Keratinocyte (primary cell): Measurements from ENCODE around the gene SLC29A2. TPM values are rescaled to one million over a fixed set of nuclear protein-coding genes. Genes with fewer than 3 reads are reported as not detected.
A peak's percentile ranks its signal among the peaks of the same experiment; 100 is the strongest.

ENCODE experiments used
- DNase-seq: peaks from one replicate; pipeline ENCODE4 v3.0.0-alpha.2; 2011; ENCODE audit warnings: low read depth, missing footprints, low spot score
- FAIRE-seq: peaks from 2 replicates; lab custom pipeline; 2011; peaks lifted over from hg19 to GRCh38; lab: Jason Lieb, UNC
- H2AFZ ChIP-seq: 2 replicates; pipeline ENCODE4 v1.6.0; 2012; ENCODE audit warnings: low read length, control low read depth, inconsistent platforms; ENCODE audit not compliant: control insufficient read depth
- H3K27ac ChIP-seq: 2 replicates; pipeline ENCODE4 v1.5.1; 2011; ENCODE audit warnings: low read length; ENCODE audit not compliant: control insufficient read depth, insufficient read depth
- H3K27me3 ChIP-seq: 3 replicates; pipeline ENCODE4 v1.6.0; 2011; ENCODE audit warnings: low read length; ENCODE audit not compliant: control insufficient read depth, insufficient read depth; ENCODE audit errors: extremely low read depth
- H3K36me3 ChIP-seq, 2 experiments: 2 replicates in 1 of 2; 3 replicates in 1 of 2; pipeline ENCODE4 v1.5.1; 2011; ENCODE audit warnings: low read length in 2 of 2, mild to moderate bottlenecking in 1 of 2; ENCODE audit not compliant: control insufficient read depth in 2 of 2, insufficient read depth in 2 of 2; ENCODE audit errors: extremely low read depth in 1 of 2
- H3K4me1 ChIP-seq: 3 replicates; pipeline ENCODE4 v1.5.1; 2011; ENCODE audit warnings: low read length; ENCODE audit not compliant: control insufficient read depth, insufficient read depth; ENCODE audit errors: extremely low read depth
- H3K4me2 ChIP-seq: 3 replicates; pipeline ENCODE4 v1.6.0; 2011; ENCODE audit warnings: low read depth, low read length; ENCODE audit not compliant: control insufficient read depth, insufficient read depth; ENCODE audit errors: extremely low read depth
- H3K4me3 ChIP-seq, 3 experiments: fragments of 200-600 bp in 1 of 3; sonication (generic) in 1 of 3; 2 replicates in 2 of 3; 3 replicates in 1 of 3; pipeline ENCODE4 v1.5.1; 2011 to 2016; ENCODE audit warnings: low read length in 3 of 3, mild to moderate bottlenecking in 3 of 3, control low read depth in 2 of 3, inconsistent platforms in 1 of 3, low read depth in 1 of 3, mixed read lengths in 1 of 3, mixed run types in 1 of 3, moderate library complexity in 1 of 3; ENCODE audit not compliant: control insufficient read depth in 2 of 3, insufficient read depth in 2 of 3; ENCODE audit errors: extremely low read depth in 1 of 3
- H3K79me2 ChIP-seq: 2 replicates; pipeline ENCODE4 v1.6.0; 2012; ENCODE audit warnings: low read length; ENCODE audit not compliant: control insufficient read depth, insufficient read depth
- H3K9ac ChIP-seq: 3 replicates; pipeline ENCODE4 v1.6.0; 2011; ENCODE audit warnings: low read length; ENCODE audit not compliant: control insufficient read depth, insufficient read depth; ENCODE audit errors: extremely low read depth
- H3K9me1 ChIP-seq: 3 replicates; pipeline ENCODE4 v1.6.0; 2011; ENCODE audit warnings: low read length; ENCODE audit not compliant: control insufficient read depth, insufficient read depth; ENCODE audit errors: extremely low read depth
- H3K9me3 ChIP-seq: 2 replicates; pipeline ENCODE4 v1.5.1; 2012; ENCODE audit warnings: low read depth, low read length; ENCODE audit not compliant: control insufficient read depth
- H4K20me1 ChIP-seq: 3 replicates; pipeline ENCODE4 v1.6.0; 2011; ENCODE audit warnings: low read length; ENCODE audit not compliant: control insufficient read depth, insufficient read depth; ENCODE audit errors: extremely low read depth
- CTCF ChIP-seq, 3 experiments: IDR thresholded peaks in 1 of 3; conservative IDR thresholded peaks in 1 of 3; optimal IDR thresholded peaks in 1 of 3; 2 replicates in 2 of 3; 3 replicates in 1 of 3; pipeline versions ENCODE3 to v1.5.1; 2011; ENCODE audit warnings: low read length in 3 of 3, mild to moderate bottlenecking in 3 of 3, moderate library complexity in 2 of 3, control low read depth in 1 of 3, inconsistent platforms in 1 of 3; ENCODE audit not compliant: insufficient read depth in 2 of 3; ENCODE audit errors: extremely low read depth in 1 of 3
- EZH2 ChIP-seq: IDR thresholded peaks from one replicate; pipeline ENCODE4 v1.6.1; 2012; ENCODE audit warnings: inconsistent platforms, mild to moderate bottlenecking, low read length, moderate library complexity
- dilution Hi-C: fragments of 300-500 bp; cut with MboI; formaldehyde crosslinking; loops from one replicate; pipeline ENCODE4 v1.7.0; 2020; ENCODE audit warnings: low sequenced_read_pairs; ENCODE audit not compliant: extremely low pct_ligation_motif_present
- polyA plus RNA-seq, 5 experiments: library from polyadenylated mRNA; depleted of rRNA in 3 of 5; stranded (reverse) in 3 of 5; stranded (forward) in 1 of 5; unstranded in 1 of 5; fragments of >200 nt; gene quantifications; 1 replicate in 1 of 5; 2 replicates in 3 of 5; 3 replicates in 1 of 5; pipeline versions ENCODE4 v1.2.1 to v1.2.3, GENCODE V29; 2011 to 2012; ENCODE audit warnings: missing spikeins in 2 of 5, low read depth in 1 of 5, low replicate concordance in 1 of 5

Gene SLC29A2
- polyA plus RNA-seq, 1 donor (not counting 4 experiments of a cell fraction or from before 2014, with no cell fraction given): 1.7 TPM

DNA sequence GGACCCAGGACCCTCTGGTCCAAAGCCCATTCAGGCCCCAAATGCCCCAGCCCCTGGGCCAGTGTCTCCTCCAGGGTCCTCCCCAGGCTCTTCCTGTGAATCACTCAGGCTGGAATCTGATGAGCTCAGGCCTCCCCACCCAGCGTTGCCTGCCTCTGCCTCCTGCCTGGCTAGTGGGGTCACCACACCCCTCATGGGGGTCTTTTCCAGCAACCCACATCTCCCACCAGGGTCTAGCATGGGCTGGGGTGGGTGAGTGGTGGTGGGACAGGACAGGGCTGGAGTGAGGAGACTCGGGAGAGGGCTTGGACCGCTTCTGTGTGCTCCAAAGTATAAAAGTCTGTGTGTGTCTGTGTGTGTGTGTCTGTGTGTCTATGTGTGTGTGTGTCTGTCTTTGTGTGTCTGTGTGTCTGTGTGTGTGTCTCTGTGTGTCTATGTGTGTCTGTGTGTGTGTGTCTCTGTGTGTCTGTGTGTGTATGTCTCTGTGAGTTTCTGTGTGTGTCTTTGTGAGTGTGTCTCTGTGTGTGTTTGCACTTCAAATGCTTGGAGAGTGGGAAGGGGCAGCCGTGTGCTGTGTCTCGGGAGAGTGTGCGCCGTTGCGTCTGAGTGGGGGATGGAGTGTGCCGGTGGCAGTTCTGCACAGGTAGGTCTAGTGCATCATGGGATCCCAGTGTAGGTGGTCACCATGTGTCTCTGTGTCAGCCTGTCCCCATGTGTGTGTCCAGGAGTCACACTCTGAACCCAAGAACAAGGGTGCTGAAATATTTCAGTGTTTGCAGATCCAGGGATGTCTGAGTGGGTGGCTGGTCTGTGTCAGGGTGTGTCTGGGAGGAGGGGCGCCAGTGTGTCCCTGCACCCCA is 44.2 kb downstream of the SLC29A2 start:
- peak overlapping the region; percentile 58 for H3K9ac ChIP-seq
- TF ChIP-seq EZH2: no peak
- no peak for TF ChIP-seq CTCF (optimal IDR thresholded peaks at IDR 0.05 in 1 of 3, IDR thresholded peaks at IDR 0.05 in 1 of 3, conservative IDR thresholded peaks at IDR 0.05 in 1 of 3; ENCODE audit: extremely low read depth in 1 of 3, insufficient read depth in 2 of 3, low read length in 3 of 3)
- peak overlapping the region; percentile 80 for H2AFZ ChIP-seq
- peak; percentile 80 for FAIRE-seq
- H3K4me2 ChIP-seq: peak overlapping the region; percentile 61
- peaks cover 10 to 12% of the 10 kb centered on the region in 2 experiments for H3K36me3 ChIP-seq
- dilution Hi-C loops: no loop called here
- no peaks in the 10 kb centered on the region for H3K79me2 ChIP-seq
- no peaks in the 10 kb centered on the region for H3K9me3 ChIP-seq
- H3K27ac ChIP-seq: peak overlapping the region; percentile 65
- H3K4me1 ChIP-seq: peaks cover 37% of the 10 kb centered on the region
- H4K20me1 ChIP-seq: no peaks in the 10 kb centered on the region
- H3K4me3 ChIP-seq: no peak overlapping the region
- H3K9me1 ChIP-seq: no peaks in the 10 kb centered on the region
- no peak for DNase-seq
- no peaks in the 10 kb centered on the region for H3K27me3 ChIP-seq

GRCh38 chr11:66326261-66327111 is 45.1 kb downstream of the SLC29A2 start:
- dilution Hi-C loops: no loop called here
- H3K36me3 ChIP-seq: peaks cover 1 to 4% of the 10 kb centered on the region in 2 experiments
- FAIRE-seq (no peak), DNase-seq (no peak)
- H3K79me2 ChIP-seq: no peaks in the 10 kb centered on the region
- no peak overlapping the region for H3K9ac ChIP-seq
- no peak overlapping the region for H2AFZ ChIP-seq
- H3K9me1 ChIP-seq: no peaks in the 10 kb centered on the region
- H3K27me3 ChIP-seq: no peaks in the 10 kb centered on the region
- H3K9me3 ChIP-seq: no peaks in the 10 kb centered on the region
- no peaks in the 10 kb centered on the region for H4K20me1 ChIP-seq
- H3K4me2 ChIP-seq: peak overlapping the region; percentile 61
- H3K4me3 ChIP-seq: no peak overlapping the region
- peaks cover 37% of the 10 kb centered on the region for H3K4me1 ChIP-seq
- TF ChIP-seq CTCF (optimal IDR thresholded peaks at IDR 0.05 in 1 of 3, IDR thresholded peaks at IDR 0.05 in 1 of 3, conservative IDR thresholded peaks at IDR 0.05 in 1 of 3; ENCODE audit: extremely low read depth in 1 of 3, insufficient read depth in 2 of 3, low read length in 3 of 3): no peak
- no peak for TF ChIP-seq EZH2
- H3K27ac ChIP-seq: no peak overlapping the region
